ENCODE measurements around the gene TBC1D24.

- TF ChIP-seq, protein P1, sequence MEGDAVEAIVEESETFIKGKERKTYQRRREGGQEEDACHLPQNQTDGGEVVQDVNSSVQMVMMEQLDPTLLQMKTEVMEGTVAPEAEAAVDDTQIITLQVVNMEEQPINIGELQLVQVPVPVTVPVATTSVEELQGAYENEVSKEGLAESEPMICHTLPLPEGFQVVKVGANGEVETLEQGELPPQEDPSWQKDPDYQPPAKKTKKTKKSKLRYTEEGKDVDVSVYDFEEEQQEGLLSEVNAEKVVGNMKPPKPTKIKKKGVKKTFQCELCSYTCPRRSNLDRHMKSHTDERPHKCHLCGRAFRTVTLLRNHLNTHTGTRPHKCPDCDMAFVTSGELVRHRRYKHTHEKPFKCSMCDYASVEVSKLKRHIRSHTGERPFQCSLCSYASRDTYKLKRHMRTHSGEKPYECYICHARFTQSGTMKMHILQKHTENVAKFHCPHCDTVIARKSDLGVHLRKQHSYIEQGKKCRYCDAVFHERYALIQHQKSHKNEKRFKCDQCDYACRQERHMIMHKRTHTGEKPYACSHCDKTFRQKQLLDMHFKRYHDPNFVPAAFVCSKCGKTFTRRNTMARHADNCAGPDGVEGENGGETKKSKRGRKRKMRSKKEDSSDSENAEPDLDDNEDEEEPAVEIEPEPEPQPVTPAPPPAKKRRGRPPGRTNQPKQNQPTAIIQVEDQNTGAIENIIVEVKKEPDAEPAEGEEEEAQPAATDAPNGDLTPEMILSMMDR (IDR thresholded peaks at IDR 0.05): no peak
- TF ChIP-seq EP300 (IDR thresholded peaks at IDR 0.05; ENCODE audit: low read depth): no peak
- TF ChIP-seq POLR2AphosphoS5 (IDR thresholded peaks at IDR 0.05): no peak
Observed at GRCh38 chr16:2449118-2449517, 25.8 kb upstream of the TBC1D24 start.
